CD4-positive, alpha-beta T cell treated with Interleukin-17A for 1 hour (primary cell): ENCODE measurements around the gene ZIC4.

Experiments used
- DNase-seq: peaks from one replicate; pipeline ENCODE4 v3.0.0-alpha.2; 2020

ZIC4 gene

DNA sequence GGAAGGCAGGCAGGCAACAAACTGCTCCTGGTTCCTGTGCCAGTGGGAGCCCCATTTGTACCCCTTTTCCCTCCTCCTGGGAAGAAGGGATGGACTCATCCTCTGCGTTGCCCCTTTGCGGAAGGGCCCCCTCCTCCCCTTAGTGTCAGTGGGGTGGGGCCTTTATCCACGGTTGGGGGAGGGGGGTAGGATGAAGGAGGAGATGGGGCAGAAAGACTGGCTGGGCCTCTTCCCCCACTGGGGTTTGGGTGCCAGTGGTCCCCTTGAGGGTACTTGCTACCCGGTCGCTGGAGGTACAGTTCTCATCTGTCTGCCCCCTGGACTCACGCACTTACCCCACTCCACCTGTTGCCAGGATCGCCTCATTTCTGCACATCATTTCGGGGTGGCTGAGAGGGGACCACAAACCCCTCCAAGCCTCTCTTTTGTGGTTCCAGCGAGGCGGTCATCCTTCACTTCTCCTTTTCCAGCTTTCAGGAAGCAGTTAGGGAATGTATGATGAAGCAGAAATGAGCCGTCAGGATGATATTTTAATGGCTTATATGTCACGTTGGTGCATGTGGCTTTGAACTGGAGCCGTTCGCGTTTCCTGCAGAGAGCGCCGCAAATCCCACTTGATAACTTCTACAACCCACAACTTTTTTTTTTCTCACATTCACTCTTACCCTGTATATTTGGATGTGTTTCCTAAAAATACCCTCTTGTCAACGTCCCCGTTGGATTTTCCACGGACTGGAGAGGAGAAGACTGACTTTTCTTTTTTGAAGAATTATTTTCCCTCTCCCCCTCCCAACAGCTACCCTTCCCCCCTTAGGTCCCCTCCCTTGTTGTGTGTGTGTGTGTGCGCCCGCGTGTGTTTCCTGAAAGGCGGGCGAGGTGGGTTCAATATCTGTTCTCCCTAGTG lies at the start of gene ZIC4:
Gene ZIC4, minus strand, starts transcription at position 516 of the 904 bp plus-strand sequence. CDS start 3,746 bp downstream, outside the sequence.
- DNase-seq, result no peak

DNA sequence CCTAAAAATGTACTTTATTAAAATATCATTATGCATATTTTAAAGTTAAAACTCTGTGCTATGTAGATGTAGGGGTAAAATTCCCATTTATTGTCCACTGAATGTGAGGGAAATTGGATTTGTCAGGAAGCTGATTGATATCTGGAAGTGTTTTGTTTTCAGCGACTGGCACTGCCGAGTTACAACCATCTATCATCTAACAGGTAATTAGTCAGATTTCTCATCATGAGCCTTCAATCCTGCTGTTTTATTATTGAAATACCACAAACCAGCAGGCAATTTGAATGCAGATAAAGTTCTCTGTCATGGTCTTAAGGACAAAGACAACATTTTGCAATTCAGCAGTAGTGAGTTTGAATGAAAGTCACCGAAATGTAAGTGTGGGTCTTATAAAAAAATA lies 43.3 kb upstream of the ZIC4 start:
- no peak for DNase-seq

DNA sequence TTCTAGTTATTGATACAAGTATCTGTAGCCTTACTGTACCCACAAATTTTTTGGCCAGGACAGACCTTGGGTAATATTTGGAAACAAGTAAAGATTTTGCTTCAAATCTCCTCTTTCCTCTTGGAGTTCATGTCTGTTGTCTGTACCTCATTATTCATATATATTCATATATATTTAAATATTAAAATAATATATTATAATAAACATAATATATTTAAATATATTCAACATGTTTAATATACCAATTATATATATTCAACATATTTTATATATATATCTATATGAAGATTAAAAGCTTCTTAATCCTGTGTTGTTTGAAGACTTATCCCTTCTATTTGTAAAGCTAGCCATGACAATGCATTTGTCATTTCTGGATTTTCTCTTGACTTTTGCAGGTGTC lies 40.9 kb upstream of the ZIC4 start:
- no peak for DNase-seq

DNA sequence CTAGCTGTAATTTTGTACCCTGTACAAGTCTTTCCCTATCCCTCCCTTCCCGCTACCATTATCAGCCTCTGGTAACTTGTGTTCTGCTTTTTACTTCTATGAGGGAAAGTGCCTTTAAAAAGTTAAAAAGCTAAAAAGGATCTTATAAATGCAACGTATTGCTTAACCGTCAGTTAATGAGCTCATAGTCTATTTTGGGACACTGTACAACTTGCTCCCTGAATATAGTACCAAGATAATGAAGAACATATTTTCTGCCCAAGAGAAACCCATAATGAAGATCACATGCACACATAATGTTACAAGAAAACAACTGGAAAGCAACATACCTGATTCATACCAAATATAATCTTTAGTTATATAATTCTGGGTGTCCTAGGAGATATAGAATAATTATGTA lies 25.4 kb upstream of the ZIC4 start:
- DNase-seq, result no peak

DNA sequence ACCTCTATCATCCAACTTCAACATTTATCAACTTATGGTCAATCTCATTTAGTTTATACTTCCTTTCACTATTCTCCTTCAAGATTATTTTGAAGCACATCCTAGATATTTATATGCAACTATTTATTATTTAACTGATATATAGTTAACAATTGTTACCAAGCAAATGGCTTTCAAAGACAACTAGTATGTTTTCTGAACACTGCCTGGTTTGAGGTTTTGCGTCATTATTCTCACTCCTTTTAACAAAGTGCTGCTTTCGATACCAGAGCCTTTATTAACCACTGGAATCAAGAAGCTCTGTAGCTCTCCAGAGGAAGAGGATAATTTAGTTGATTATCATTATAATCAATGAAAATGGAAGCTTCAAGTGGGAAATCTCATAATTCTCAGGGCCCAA lies 22.4 kb upstream of the ZIC4 start:
- no peak for DNase-seq

DNA sequence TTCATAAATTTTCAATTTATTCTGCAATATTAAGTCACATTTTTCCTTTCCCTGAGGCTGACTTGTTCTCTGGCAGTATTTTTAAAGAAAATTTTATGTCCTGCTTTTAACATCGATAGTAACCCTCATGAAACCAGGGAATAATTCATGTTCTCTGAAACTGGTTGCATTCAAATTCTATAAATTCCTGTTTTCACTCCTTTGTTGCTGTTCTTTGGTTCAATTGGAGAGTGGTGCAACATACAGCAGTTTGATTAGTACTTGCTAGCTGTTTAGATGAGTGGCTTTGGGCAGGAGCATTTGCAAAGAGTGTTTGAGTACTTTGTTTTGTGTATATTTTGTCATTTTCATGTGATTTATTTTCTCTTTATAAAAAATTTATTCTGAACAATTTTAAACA lies 22.0 kb upstream of the ZIC4 start:
- DNase-seq, result no peak

DNA sequence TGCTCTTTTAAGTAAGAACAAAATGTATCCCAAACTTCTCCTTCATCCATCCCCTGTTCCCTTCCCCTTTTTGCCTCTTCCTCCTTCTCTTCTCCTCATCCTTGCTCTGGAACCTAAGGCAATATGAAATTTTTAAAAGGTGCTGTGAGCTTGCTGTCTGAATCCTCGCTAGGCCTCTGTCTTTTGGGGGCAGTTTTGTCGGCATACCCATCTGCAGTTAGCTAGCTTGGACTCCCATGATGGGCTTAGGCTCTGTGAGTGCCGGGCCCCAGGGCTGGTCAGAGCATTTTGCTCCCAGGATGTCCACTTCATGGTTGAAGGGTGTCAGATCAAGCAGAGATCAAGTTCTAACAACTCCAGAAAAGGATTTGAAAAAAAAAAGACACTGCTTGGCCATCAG lies 21.4 kb upstream of the ZIC4 start:
- no peak for DNase-seq

DNA sequence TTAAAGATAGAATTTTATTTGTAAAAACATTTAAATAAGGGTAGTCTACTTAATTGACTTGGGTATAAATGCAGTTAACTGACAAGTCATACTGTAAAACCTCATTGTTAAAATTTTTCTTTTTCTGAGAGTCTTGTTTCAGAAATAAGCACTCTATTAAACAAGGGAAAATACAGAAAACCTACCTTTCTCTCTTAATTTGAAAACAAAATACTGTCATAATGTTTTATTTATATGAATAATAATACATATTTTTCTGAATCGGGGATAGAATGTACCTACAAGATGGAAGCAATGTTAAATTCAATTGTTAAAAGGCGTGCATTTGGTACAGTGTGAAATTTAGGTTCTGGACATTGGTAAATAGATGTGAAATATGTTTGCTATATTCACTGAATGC lies 20.6 kb upstream of the ZIC4 start:
- no peak for DNase-seq

DNA sequence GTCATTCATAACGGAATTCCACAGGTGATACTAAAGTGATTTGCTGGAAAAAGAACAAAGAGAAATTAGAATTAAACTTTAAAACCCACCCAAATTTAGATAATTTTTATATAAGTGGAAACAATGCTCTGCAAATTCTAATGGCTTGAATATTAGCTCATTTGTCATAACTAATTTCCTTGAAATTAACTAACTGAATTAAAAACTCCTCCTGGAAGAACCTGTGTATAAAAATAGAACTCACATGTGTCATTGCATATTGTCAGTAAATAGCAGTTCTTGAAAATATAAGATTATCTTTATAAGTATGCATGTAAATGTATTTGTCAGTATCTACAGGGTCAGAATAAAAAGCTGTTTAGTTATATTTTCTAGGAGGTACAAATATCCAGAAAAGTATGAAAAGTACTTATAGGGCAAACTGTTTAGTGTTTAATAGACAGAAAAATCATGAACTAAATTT lies 19.1 kb upstream of the ZIC4 start:
- DNase-seq, result no peak

DNA sequence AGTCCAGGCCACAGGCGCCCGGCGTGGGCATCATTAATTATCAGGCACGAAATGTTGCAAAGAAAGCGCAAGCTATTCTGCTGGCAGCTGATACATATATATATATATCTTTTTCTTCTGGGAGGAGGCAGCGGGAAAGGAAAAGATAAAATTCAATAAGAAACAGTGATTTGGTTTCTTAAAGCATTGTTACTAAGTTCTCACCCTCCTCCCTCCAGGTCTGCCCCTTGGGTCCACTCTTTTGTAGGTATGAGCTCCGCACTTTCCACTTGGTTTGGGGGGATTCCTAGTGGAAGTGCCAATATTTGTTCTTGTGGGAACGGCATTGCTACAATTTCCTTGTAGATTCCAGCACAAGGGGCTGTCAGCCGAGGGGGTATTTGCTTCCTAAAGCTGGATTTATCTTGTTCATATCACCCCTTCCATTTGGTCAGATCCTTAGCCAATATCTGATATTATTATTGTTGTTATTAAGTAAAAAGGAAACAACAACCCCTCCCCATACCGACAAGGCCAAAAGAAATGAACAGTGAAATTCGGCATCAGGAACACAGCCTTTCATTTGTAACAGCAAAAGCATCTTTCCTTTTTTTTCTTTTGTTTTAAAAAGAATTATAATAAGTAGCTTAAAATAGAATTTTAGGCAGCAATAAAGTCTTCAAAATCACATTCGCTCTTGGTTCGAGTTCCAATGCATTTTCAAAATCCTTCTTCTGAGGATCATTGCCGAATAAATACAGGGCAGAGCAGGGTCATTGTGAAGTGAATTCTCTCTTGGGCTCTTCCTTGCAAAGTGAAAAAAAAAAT lies 18.4 kb upstream of the ZIC4 start:
- no peak for DNase-seq

DNA sequence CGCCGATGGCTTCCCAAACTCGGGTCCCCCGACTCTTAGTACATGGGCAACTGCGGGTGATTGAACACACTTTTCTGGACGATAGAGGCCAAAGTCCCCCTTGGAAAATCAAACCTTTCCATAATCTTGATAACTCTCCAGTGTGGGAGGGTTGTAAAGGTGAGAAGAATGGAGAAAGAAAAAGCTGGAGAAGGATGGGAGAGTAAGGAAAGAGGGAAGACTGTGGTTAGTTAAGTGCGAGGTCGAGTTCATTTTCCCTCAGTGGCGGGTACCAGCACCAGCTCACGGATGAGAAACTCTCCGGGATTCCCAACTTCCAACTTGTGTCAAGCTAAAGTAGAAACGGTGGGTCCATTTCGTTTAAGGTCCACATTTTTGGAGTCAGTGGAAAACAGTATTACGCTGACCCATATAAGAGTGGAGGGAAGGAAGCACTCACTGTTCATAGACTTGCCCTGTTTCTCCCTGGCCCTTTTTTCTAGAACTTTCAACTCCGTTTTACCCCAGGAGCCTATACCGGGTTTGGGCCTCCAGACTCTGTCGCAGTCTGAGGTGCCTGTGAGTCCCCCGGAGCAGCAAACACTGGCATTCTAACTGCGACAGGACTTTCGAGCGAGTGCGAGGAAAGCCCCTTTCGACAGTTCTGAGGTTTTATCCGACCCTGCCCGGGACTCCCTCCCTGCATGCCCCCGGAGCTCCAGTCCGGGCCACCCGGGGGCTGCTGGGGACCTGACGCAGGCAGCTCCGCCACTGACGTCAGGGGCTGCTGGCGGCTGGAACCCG lies 17.6 kb upstream of the ZIC4 start:
- no peak for DNase-seq

DNA sequence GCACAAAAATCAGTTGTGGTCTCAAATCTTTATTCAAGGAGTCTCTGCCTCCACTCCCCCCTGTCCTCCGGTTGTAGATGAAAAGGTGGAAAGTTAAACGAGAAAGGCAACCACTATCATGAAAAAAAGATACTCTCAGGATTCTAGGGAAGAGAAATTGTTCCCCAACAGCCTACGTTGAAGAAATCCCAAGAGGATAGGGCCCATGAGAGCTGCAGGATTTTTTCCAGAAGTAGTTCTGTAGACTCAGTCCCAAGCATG lies 17.1 kb upstream of the ZIC4 start:
- no peak for DNase-seq

DNA sequence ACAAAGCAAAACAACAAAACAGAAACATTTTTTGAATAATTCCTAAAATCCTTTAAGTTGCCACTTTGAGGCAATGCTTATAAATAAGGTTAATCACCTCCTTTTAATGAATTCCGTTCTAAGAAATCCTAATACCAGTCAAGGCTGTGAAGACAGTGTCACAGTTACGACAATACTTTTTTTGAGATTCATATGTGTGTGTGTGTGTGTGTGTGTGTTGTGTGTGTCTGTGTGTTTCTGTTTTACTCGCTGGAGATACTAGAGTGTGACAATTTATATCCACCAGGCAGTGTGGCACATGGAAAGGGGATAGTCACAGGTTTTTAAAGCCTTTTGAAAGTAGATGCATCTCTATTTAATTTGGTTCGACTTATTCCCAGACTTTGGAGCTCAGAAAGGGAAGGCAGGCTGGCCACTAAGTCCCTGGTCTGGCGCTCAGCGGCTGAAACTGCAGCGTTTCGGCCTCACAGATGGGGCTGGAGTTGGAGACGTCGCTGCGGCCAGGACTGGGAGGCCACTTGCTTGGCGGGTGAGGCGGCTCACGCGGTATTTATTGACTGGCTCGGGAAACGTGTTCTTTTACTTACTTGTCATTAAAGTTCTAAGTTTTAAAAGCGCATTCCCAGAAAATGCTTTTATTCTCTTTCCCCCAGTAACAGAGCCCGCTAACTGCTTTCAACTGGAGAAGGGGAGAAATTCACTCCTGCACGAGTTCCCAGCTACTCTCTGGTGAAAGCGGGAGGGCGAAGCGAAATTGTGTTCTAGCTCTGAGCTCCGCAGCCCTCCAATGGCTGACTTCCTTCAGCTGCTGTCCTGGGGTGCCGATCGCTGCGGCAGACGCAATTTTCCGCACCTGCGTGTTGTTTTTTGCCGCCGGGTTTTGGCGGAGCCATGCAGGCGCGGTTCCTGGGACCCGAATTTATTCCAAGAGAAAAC lies 16.5 kb upstream of the ZIC4 start:
- no peak for DNase-seq

DNA sequence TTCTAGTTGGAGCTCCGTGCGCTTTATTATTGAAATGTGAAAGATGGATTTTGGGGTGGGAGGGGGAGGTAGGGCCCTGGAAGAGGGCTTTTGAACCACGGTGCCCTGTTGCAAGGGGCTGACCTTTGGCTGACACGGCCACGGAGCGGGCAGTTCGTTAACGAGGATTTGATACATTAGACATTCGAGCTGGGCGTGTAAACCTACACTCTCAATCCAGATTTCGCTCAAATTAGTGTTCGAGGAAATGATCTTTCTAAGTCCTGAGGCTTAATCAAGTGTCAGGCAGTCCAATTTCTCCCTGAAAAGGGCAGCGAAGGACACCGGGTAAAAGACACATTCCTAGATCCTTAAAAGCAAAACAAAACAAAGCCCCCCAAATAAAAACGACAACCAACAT lies 15.9 kb upstream of the ZIC4 start:
- DNase-seq, result no peak

DNA sequence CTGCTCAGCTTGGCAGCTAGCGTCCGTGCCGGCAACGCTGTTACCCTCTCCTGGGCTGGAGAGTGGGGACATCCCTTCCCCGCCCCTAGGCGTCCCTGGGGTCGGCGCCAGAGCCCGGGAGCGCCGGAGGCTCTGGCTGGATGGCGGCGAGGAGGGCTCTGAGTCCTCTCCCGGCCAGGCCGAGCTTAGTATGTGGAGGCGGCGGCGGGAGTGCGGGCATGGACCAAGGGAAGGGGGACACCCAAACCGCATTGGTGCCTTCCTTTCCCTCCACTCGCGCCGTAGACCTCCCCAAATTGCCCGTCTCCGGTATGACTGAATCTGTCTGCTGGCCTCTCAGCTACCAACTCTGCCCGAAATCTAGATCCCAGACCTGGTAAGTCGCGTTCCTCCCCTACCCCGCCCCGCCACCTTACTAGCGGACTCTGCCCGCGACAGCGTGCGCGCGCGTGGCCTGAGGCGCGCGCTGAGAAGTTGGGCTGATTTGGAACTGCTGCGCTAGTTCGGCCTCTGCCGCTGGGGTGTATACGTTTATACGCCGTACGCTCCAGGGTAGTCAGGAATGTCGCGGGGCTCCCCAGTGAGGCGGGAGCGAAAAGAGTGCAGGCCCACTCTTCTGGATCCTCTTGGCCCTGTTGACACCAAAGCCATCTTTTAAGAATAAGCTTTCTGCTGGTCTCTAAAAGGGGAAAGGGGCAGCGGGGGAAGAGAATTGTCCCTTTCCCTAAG lies 15.0 kb upstream of the ZIC4 start:
- DNase-seq, result no peak

DNA sequence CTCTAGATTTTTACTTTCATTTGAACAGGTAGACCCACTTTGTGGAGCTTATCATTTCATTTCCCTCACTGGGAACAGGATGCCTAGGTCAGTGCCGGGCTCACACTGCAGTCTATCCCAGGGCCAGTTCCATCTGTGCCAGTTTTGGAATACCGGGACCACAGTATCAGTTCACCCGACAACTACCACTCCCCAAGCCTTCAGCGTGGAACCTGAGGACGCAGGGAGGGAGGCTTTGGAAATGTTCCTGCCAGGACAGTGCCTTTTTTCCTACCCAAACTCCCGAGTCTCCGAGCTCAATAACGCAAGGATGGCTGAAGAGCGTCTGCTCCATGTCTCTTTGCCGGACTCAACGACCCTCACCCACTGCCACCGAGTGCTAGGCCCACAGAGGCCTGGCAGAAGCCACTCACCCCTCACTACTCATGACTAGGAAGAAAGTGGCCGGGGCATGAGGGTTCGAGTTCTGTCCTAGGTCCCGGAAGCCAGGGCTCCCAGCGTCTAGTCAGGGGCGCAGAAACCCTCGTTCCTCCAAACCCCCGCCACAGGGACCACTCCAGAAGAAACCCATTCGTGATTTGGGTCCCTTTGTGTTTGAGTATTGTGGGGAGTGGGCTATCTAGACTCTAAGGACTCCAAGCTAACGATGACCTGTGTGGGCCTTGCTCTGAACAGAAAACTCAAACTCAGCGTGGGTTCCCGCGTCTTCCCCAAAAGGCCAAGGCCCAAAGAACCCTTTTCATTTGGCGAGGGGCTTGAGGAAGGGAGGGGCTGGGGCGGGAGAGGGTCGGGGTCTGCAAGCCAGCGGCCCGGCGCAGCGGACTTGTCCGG lies 14.2 kb upstream of the ZIC4 start:
- no peak for DNase-seq

DNA sequence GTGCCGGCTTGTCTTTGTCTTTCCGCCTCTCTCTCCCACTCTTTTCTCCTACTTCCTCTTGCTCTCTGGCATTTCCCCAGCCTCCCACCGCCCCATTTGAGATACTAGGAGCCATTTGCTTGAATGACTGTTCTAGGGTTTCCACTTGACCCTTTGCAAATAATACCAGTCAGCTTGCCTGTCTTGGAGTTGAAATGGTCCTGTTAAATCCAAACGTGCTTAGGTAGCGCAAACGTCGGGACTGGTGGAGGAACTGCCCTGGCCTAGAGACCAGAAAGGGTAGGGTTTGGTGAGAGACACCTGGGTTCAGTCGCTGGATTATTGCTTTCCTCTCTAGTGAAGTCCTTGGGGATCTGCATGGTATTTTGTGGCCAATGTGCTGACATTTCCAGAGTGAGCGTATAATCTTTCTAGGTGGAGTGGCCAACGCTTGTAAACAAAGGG lies 13.5 kb upstream of the ZIC4 start:
- DNase-seq, result no peak

DNA sequence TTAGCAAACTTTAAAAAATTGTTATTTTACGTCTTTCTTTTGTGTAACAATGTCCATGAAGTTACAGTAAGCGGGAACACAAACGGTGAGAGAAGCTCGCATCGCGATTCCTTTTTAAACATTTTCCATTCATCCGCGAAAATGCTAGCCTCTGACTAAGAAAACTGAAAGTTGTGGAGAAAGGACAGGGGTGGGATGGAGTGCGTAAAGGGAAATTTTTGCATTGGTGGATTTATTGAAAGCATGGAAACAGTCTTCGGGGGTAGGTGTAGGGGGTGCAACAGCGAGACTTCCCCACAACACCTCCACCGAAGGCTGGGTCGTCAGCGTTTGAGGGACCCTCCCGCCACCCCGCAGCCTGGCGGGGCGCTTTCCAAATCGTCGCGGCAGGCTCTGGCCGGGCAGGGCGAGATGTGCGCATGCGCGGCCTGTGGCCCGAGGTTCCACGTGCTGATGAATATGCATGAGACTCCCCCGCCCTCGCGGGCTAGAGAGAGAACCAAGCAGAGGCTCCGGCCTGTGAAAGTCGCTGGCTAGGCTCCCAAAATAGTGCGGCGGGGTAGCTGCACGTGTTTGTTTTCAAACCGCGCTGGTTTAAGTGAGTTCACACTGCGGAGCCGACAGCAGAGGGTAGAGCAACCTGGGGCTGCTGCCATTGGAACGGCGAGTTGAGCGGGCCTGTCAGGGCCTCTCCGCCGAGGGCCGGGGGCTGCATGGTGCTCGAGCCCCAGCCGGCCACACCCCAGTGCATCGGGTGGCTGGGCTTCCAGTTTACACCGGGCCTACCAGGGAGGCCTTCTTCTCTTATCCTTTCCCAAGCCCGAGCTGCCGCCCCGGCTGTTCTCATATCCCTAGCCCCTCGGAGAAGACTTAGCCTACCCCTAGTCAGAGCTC lies 12.7 kb upstream of the ZIC4 start:
- DNase-seq, result no peak

DNA sequence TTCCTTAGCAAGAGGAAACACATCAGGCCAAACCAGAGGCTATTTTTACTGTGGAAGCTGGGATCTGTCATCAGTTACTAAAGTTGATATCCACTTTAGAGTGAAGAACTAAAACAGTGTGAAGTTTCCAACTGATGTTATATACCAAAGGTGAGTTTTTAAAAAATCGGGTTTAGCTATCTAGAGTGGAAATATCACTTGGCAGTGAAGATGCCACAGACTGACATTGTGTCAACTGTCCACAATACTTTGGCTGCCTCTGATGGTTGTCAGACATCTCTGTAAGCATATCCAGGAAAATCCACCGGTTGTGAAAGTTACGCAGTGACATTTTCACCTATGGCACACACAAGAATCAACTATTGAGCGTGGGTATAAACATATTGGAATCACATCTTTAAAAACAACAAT lies 12.0 kb upstream of the ZIC4 start:
- no peak for DNase-seq
